HEK293 (cell line): Measurements from ENCODE around the gene ZDHHC14.

Experiments
- ZSCAN5A ChIP-seq: fragments of 450-650 bp; formaldehyde crosslinking; IDR thresholded peaks from 2 replicates; pipeline ENCODE4 v1.5.1; 2016; ENCODE audit warnings: missing biosample characterization, missing genetic modification characterization
- TF ChIP-seq, protein P1 (sequence below): fragments of 450-650 bp; formaldehyde crosslinking; IDR thresholded peaks from 2 replicates; pipeline ENCODE4 v1.5.1; 2016; ENCODE audit warnings: missing biosample characterization, missing genetic modification characterization
- TF ChIP-seq, protein P2 (sequence below): fragments of 450-650 bp; formaldehyde crosslinking; IDR thresholded peaks from 2 replicates; pipeline ENCODE4 v1.5.1; 2016; ENCODE audit warnings: missing biosample characterization, missing genetic modification characterization

GRCh38 chr6:157559201-157559756 is 178.3 kb downstream of the ZDHHC14 start:
- TF ChIP-seq, protein P1, sequence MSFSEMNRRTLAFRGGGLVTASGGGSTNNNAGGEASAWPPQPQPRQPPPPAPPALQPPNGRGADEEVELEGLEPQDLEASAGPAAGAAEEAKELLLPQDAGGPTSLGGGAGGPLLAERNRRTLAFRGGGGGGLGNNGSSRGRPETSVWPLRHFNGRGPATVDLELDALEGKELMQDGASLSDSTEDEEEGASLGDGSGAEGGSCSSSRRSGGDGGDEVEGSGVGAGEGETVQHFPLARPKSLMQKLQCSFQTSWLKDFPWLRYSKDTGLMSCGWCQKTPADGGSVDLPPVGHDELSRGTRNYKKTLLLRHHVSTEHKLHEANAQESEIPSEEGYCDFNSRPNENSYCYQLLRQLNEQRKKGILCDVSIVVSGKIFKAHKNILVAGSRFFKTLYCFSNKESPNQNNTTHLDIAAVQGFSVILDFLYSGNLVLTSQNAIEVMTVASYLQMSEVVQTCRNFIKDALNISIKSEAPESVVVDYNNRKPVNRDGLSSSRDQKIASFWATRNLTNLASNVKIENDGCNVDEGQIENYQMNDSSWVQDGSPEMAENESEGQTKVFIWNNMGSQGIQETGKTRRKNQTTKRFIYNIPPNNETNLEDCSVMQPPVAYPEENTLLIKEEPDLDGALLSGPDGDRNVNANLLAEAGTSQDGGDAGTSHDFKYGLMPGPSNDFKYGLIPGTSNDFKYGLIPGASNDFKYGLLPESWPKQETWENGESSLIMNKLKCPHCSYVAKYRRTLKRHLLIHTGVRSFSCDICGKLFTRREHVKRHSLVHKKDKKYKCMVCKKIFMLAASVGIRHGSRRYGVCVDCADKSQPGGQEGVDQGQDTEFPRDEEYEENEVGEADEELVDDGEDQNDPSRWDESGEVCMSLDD: no peak
- TF ChIP-seq ZSCAN5A (tag by site-specific recombination): no peak
- TF ChIP-seq, protein P2, sequence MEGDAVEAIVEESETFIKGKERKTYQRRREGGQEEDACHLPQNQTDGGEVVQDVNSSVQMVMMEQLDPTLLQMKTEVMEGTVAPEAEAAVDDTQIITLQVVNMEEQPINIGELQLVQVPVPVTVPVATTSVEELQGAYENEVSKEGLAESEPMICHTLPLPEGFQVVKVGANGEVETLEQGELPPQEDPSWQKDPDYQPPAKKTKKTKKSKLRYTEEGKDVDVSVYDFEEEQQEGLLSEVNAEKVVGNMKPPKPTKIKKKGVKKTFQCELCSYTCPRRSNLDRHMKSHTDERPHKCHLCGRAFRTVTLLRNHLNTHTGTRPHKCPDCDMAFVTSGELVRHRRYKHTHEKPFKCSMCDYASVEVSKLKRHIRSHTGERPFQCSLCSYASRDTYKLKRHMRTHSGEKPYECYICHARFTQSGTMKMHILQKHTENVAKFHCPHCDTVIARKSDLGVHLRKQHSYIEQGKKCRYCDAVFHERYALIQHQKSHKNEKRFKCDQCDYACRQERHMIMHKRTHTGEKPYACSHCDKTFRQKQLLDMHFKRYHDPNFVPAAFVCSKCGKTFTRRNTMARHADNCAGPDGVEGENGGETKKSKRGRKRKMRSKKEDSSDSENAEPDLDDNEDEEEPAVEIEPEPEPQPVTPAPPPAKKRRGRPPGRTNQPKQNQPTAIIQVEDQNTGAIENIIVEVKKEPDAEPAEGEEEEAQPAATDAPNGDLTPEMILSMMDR (tag by site-specific recombination): no peak
